Adipocyte (in vitro differentiated cells): ENCODE measurements around the gene JAM2.

ENCODE experiments used
- DNase-seq: peaks from one replicate; pipeline ENCODE4 v3.0.0-alpha.2; 2015; ENCODE audit warnings: low read depth
- H3K27me3 ChIP-seq: replicated peaks from 2 replicates; pipeline ENCODE4 v1.7.0; 2013; ENCODE audit warnings: mild to moderate bottlenecking, low read length, moderate library complexity; ENCODE audit not compliant: control insufficient read depth, insufficient read depth
- H3K36me3 ChIP-seq: 2 replicates; pipeline ENCODE4 v1.7.0; 2013; ENCODE audit warnings: low read length, mild to moderate bottlenecking, moderate library complexity; ENCODE audit not compliant: control insufficient read depth, insufficient read depth, severe bottlenecking
- H3K4me1 ChIP-seq: 2 replicates; pipeline ENCODE4 v1.7.0; 2013; ENCODE audit warnings: mild to moderate bottlenecking, low read length, moderate library complexity; ENCODE audit not compliant: control insufficient read depth, insufficient read depth
- H3K4me3 ChIP-seq: 2 replicates; pipeline ENCODE4 v1.7.0; 2013; ENCODE audit warnings: mild to moderate bottlenecking, low read length, moderate library complexity
- H3K9ac ChIP-seq: 2 replicates; pipeline ENCODE4 v1.7.0; 2013; ENCODE audit warnings: mild to moderate bottlenecking, low read length, moderate library complexity
- H3K9me3 ChIP-seq: 2 replicates; pipeline ENCODE4 v1.7.0; 2013; ENCODE audit warnings: mild to moderate bottlenecking, low read length, moderate library complexity; ENCODE audit not compliant: control insufficient read depth

JAM2 gene

GRCh38 chr21:25649146-25649545 lies 10.1 kb downstream of the JAM2 start:
- H3K4me1 ChIP-seq, result no peaks in the 10 kb centered on the region
- no peaks in the 10 kb centered on the region for H3K36me3 ChIP-seq
- no peaks in the 10 kb centered on the region for H3K27me3 ChIP-seq
- no peak overlapping the region for H3K9ac ChIP-seq
- no peaks in the 10 kb centered on the region for H3K9me3 ChIP-seq
- DNase-seq, result no peak
- H3K4me3 ChIP-seq, result no peak overlapping the region

GRCh38 chr21:25656412-25656811 lies 17.4 kb downstream of the JAM2 start:
- no peak overlapping the region for H3K9ac ChIP-seq
- no peaks in the 10 kb centered on the region for H3K27me3 ChIP-seq
- no peaks in the 10 kb centered on the region for H3K36me3 ChIP-seq
- no peak overlapping the region for H3K4me3 ChIP-seq
- no peaks in the 10 kb centered on the region for H3K9me3 ChIP-seq
- H3K4me1 ChIP-seq, result no peaks in the 10 kb centered on the region
- DNase-seq, result no peak

- no peaks in the 10 kb centered on the region for H3K4me1 ChIP-seq
- no peak for DNase-seq
- no peaks in the 10 kb centered on the region for H3K9me3 ChIP-seq
- no peak overlapping the region for H3K4me3 ChIP-seq
- H3K36me3 ChIP-seq, result no peaks in the 10 kb centered on the region
- no peak overlapping the region for H3K9ac ChIP-seq
- H3K27me3 ChIP-seq, result no peaks in the 10 kb centered on the region
Observed at GRCh38 chr21:25657140-25657539, 18.1 kb downstream of the JAM2 start.

- H3K9me3 ChIP-seq, result no peaks in the 10 kb centered on the region
- no peaks in the 10 kb centered on the region for H3K36me3 ChIP-seq
- no peak overlapping the region for H3K9ac ChIP-seq
- no peaks in the 10 kb centered on the region for H3K27me3 ChIP-seq
- DNase-seq, result no peak
- H3K4me1 ChIP-seq, result no peaks in the 10 kb centered on the region
- no peak overlapping the region for H3K4me3 ChIP-seq
Observed at GRCh38 chr21:25658427-25659035, 19.5 kb downstream of the JAM2 start.

- peaks cover 5% of the 10 kb centered on the region for H3K4me1 ChIP-seq
- DNase-seq, result no peak
- H3K27me3 ChIP-seq, result no peaks in the 10 kb centered on the region
- no peak overlapping the region for H3K4me3 ChIP-seq
- no peaks in the 10 kb centered on the region for H3K9me3 ChIP-seq
- no peaks in the 10 kb centered on the region for H3K36me3 ChIP-seq
- H3K9ac ChIP-seq, result no peak overlapping the region
Observed at GRCh38 chr21:25660233-25660632, 21.2 kb downstream of the JAM2 start.

GRCh38 chr21:25664491-25664931 lies 25.5 kb downstream of the JAM2 start:
- H3K4me1 ChIP-seq, result peaks cover 5% of the 10 kb centered on the region
- DNase-seq, result no peak
- no peaks in the 10 kb centered on the region for H3K27me3 ChIP-seq
- H3K36me3 ChIP-seq, result no peaks in the 10 kb centered on the region
- no peak overlapping the region for H3K4me3 ChIP-seq
- no peaks in the 10 kb centered on the region for H3K9me3 ChIP-seq
- H3K9ac ChIP-seq, result no peak overlapping the region

- Histone ChIP-seq H3K9ac (no peak overlapping the region), H3K9me3 (no peaks in the 10 kb centered on the region), H3K27me3 (no peaks in the 10 kb centered on the region), H3K36me3 (no peaks in the 10 kb centered on the region), H3K4me1 (peaks cover 11% of the 10 kb centered on the region), H3K4me3 (no peak overlapping the region)
- DNase-seq, result peak; percentile 85
Observed at GRCh38 chr21:25670726-25671125, 31.7 kb downstream of the JAM2 start.

GRCh38 chr21:25676451-25676850 lies 37.4 kb downstream of the JAM2 start:
- H3K9me3 ChIP-seq, result no peaks in the 10 kb centered on the region
- DNase-seq, result no peak
- no peaks in the 10 kb centered on the region for H3K4me1 ChIP-seq
- H3K4me3 ChIP-seq, result no peak overlapping the region
- no peaks in the 10 kb centered on the region for H3K36me3 ChIP-seq
- no peak overlapping the region for H3K9ac ChIP-seq
- no peaks in the 10 kb centered on the region for H3K27me3 ChIP-seq

- no peaks in the 10 kb centered on the region for H3K36me3 ChIP-seq
- H3K9ac ChIP-seq, result no peak overlapping the region
- DNase-seq, result no peak
- H3K27me3 ChIP-seq, result no peaks in the 10 kb centered on the region
- peaks cover 6% of the 10 kb centered on the region for H3K4me1 ChIP-seq
- H3K4me3 ChIP-seq, result no peak overlapping the region
- no peaks in the 10 kb centered on the region for H3K9me3 ChIP-seq
Observed at GRCh38 chr21:25682382-25682781, 43.3 kb downstream of the JAM2 start.

- H3K4me3 ChIP-seq, result no peak overlapping the region
- H3K36me3 ChIP-seq, result no peaks in the 10 kb centered on the region
- no peaks in the 10 kb centered on the region for H3K27me3 ChIP-seq
Observed at GRCh38 chr21:25687787-25688186, 48.7 kb downstream of the JAM2 start.

GRCh38 chr21:25688275-25689155 lies 49.5 kb downstream of the JAM2 start:
- peak; percentile 47 for DNase-seq
- Histone ChIP-seq H3K9me3 (no peaks in the 10 kb centered on the region), H3K4me3 (no peak overlapping the region), H3K9ac (peak overlapping the region; percentile 7), H3K36me3 (no peaks in the 10 kb centered on the region), H3K27me3 (no peaks in the 10 kb centered on the region), H3K4me1 (peaks cover 18% of the 10 kb centered on the region)

More at GRCh38 chr21:25687787-25688186, 48.7 kb downstream of the JAM2 start:
- no peak overlapping the region for H3K9ac ChIP-seq
- DNase-seq, result no peak
- peaks cover 18% of the 10 kb centered on the region for H3K4me1 ChIP-seq
- no peaks in the 10 kb centered on the region for H3K9me3 ChIP-seq
